DMS53 treated with DMSO at 0.1 percent for 48 hours (cell line): ENCODE results near the gene JAG2.

Source experiments
- DNase-seq: peaks from one replicate; lab custom pipeline; 2025; ENCODE audit not compliant: unreplicated experiment; lab: John Stamatoyannopoulos, UW

Gene JAG2

GRCh38 chr14:105168496-105168978, at the start of gene JAG2:
Gene JAG2, minus strand, starts transcription at chr14:105168776. Its CDS starts 356 bp downstream, at chr14:105168420.
- peak; percentile 14 for DNase-seq

DNA sequence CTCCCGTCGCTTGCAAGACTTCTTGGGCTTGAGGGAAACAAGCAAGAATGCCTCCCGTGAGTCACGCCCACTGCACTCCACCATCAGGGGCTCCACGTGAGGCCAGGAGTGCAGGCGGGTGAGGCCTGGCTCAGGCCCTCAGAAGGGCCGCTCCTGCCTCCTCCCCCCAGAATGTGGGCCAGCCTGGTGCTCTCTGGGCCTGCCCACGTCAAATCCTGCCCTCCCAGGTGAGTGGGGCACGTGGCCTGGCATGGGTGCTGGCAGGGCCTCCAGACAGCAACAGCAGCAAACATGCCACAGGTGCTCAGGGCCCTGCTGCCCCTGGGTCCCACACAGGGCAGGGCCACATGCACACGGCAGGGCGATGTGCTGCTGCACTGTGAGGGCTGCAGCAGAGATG, 49.2 kb upstream of the JAG2 start:
- DNase-seq = no peak

GRCh38 chr14:105216490-105217247, 48.1 kb upstream of the JAG2 start:
- no peak for DNase-seq

DNA sequence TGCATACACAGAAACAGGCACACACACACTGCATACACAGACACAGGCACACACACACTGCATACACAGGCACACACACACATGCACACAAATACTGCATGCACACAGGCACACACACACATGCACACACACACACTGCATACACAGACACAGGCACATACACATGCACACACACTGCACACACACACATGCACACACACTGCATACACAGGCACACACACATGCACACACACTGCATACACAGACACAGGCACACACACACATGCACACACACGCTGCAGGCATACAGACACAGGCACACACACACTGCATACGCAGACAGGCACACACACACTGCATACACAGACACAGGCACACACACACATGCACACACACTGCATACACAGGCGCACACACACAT, 47.0 kb upstream of the JAG2 start:
- DNase-seq = no peak

DNA sequence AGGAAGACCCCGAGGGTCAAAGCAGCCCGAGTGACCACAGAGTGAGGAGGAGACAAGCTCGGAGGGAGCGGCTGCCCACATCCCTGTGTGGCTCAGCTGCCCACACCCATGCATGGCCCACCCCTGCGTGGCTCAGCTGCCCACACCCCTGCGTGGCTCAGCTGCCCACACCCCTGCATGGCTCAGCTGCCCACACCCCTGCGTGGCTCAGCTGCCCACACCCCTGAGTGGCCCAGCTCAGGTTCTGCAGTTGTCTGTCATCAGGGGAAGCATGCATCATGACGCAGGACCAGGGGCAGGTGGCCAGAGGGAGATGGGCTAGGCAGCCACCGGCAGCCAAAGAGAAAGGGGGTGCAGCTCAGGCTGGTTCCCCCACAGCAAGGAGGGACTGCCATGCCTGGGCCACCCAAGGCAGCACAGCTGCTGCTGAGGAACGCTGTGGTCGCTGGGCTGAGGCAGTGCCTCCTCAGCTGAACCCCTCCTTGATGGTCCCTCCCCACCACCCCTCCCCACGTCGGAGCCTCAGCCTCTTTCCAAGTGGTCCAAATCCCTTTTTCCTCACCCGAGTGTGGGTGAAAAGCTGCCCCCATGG, 45.8 kb upstream of the JAG2 start:
- no peak for DNase-seq

DNA sequence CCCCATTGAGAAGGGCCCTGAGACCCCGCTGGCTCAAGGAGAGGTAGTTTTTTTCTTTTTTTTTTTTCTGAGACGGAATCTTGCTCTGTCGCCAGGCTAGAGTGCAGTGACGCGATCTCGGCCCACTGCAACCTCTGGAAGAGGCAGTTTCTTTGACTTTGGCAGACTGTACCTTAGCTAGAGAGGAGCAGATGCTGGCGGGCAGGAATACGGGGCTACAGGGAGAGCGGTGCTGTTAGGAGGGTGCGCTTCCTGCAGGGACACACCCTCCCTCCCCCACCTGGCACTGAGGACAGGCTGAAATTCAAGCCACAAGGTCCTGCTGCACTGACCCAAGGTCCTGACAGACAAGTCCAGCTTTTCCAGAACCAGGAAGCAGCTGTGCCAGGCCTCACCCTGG, 44.8 kb upstream of the JAG2 start:
- no peak for DNase-seq

- DNase-seq = no peak
These were observed 44.1 kb upstream of the JAG2 start for GRCh38 chr14:105212541-105213300.

- no peak for DNase-seq
These were observed 43.1 kb upstream of the JAG2 start for GRCh38 chr14:105211758-105212089.

GRCh38 chr14:105211086-105211757, 42.6 kb upstream of the JAG2 start:
- DNase-seq = no peak

GRCh38 chr14:105210266-105211025, 41.9 kb upstream of the JAG2 start:
- no peak for DNase-seq

DNA sequence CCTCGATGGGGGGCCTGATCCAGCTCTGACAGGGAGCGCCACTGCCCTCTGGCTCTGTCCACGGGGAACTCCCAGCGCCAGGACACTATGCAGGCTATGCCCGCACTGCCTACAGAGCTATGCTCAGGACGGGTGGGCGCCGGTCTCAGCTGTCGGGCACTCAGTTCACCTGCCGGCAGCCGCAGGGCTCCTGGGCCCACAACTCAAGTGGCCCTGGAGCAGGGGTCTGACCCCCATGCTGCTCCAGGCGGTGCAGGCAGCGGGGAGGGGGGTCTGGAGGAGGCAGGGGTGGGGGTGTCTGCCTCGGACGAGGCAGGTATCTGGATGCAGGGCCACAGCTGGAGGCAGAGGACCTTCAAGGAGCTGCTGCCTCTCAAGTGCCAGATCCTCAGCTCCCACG, 41.1 kb upstream of the JAG2 start:
- DNase-seq = no peak

GRCh38 chr14:105209091-105209490, 40.5 kb upstream of the JAG2 start:
- no peak for DNase-seq

- DNase-seq = no peak
These were observed 40.1 kb upstream of the JAG2 start for GRCh38 chr14:105208738-105209075.

DNA sequence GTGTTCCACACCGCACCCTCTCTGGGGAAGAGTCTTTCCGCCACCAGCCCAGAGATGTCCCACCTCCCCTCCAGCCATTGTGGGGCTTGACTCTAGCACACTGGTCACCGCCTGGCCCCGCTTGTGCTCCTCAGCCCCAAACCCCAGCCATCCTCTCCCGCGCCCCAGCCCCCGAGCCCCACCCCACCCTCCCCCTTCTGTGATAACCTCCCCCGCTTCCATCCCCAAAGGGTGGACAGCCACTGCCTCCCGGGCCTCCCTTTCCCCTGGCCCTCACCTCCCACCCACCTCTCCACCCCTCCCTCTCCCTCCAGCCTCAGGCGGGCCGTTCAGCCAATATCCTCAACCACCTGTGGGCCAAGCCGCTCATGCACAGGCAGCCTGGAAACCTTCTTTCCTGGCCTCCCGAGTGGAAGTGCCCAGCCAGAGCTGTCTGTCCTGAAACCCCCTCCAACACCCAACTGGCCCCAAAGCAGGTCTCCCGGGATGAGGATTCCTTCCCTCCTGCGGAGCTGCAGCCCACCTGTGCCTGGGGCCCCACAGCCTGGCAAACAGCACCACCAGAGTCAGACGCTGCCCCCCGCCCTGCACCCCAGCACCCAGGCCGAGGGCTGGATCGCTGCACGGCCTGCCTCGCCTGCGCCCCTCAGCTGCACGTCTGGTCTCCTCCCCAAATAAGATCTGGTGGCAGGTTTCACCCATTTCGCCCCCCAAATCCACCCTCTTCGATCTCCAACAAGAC, 39.6 kb upstream of the JAG2 start:
- no peak for DNase-seq

GRCh38 chr14:105207460-105207901, 38.9 kb upstream of the JAG2 start:
- DNase-seq = no peak

GRCh38 chr14:105206873-105207272, 38.3 kb upstream of the JAG2 start:
- no peak for DNase-seq

- no peak for DNase-seq
These were observed 37.2 kb upstream of the JAG2 start for GRCh38 chr14:105205673-105206208.

DNA sequence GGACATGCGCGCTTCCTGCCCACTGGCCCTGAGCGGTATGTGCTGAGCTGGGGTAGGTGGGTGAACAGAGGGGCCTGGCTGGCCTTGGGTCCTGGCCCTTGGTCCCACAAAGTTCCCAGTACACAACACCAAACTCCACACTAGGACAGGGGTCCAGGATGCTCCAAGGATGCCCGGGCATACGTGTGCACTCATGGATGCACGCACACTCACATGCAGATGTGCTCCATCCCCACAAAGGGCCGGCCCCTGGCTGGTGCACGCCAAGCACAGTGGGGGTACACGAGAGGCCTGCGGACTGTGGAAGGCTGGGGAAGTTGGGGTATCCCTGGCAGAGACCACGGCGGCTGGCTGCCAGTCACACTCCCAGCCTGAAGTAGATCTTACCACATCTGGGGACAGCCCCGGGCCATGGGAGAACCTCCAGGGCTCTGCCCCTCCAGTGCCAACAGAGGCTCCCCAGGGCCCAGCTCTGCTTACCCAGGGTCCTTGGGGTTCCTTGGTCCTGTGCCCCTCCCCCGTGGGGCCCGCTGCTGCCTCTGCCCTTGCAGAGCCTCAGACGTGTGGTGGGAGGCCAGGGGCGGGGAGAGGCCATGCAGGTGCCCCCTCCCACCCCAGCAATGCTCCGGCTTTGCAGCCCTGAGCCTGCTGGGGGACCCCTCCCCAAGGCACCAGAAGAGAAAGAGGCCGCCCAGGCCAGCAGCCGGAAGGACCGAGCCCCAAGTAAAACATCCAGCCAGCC, 36.5 kb upstream of the JAG2 start:
- no peak for DNase-seq
